OCI-LY7 (cell line): ENCODE data around the gene SERPINE2. TPM values are rescaled to one million over a fixed set of nuclear protein-coding genes. Genes with fewer than 3 reads are reported as not detected.

Source experiments
- BruUV-seq: library from RNA; stranded (reverse); fragments of 400-500 nt; replicated peaks from 2 replicates; lab custom pipeline; 2021; lab: Mats Ljungman, UMichigan
- CTCF ChIA-PET: fragments of 300-600 bp; sonication (Branson Sonifier 250); formaldehyde crosslinking; loops from one replicate; lab custom pipeline; 2022; ENCODE audit warnings: antibody characterized with exemption; ENCODE audit not compliant: unreplicated experiment; lab: Charles Lee
- POLR2A ChIA-PET: fragments of 300-600 bp; sonication (Branson Sonifier 250); formaldehyde crosslinking; loops from one replicate; lab custom pipeline; 2022; ENCODE audit warnings: antibody characterized with exemption; lab: Charles Lee
- DNase-seq: peaks from one replicate; pipeline ENCODE4 v3.0.0-alpha.2; 2015; ENCODE audit warnings: low spot score
- H2AFZ ChIP-seq: fragments of 200-600 bp; sonication (generic), shearing (Covaris generic); 2 replicates; pipeline ENCODE4 v1.6.1; 2014; ENCODE audit warnings: mild to moderate bottlenecking, antibody characterized with exemption, low read length, moderate library complexity
- H3K27ac ChIP-seq: fragments of 200-600 bp; sonication (generic); 2 replicates; pipeline ENCODE4 v1.5.1; 2014; ENCODE audit warnings: mixed run types, low read depth, mild to moderate bottlenecking, moderate library complexity, low read length, inconsistent platforms; ENCODE audit not compliant: poor library complexity, severe bottlenecking
- H3K36me3 ChIP-seq: fragments of 200-600 bp; sonication (generic); 2 replicates; pipeline ENCODE4 v1.6.1; 2014; ENCODE audit warnings: mild to moderate bottlenecking, antibody characterized with exemption, low read length, moderate library complexity, mixed read lengths; ENCODE audit not compliant: insufficient read depth
- H3K4me1 ChIP-seq: fragments of 200-600 bp; sonication (generic); 2 replicates; pipeline ENCODE4 v1.5.1; 2014; ENCODE audit warnings: mild to moderate bottlenecking, low read length; ENCODE audit not compliant: insufficient read depth, poor library complexity, severe bottlenecking
- H3K4me2 ChIP-seq: fragments of 200-600 bp; sonication (generic); 2 replicates; pipeline ENCODE4 v1.6.1; 2014; ENCODE audit warnings: mild to moderate bottlenecking, low read length
- H3K4me3 ChIP-seq: fragments of 200-600 bp; sonication (generic); 2 replicates; pipeline ENCODE4 v1.5.1; 2014; ENCODE audit warnings: mild to moderate bottlenecking, low read depth, low read length; ENCODE audit not compliant: poor library complexity, severe bottlenecking
- H3K79me2 ChIP-seq: fragments of 200-600 bp; sonication (generic); 2 replicates; pipeline ENCODE4 v1.6.1; 2016; ENCODE audit warnings: low read depth, mild to moderate bottlenecking, low read length, moderate library complexity, mixed read lengths; ENCODE audit not compliant: insufficient read depth
- H3K9me2 ChIP-seq: fragments of 200-600 bp; sonication (generic); 2 replicates; pipeline ENCODE4 v1.6.1; 2016; ENCODE audit warnings: mild to moderate bottlenecking, low read length, mixed read lengths; ENCODE audit not compliant: insufficient read depth
- H3K9me3 ChIP-seq: fragments of 200-600 bp; sonication (generic); 2 replicates; pipeline ENCODE4 v1.6.1; 2014; ENCODE audit warnings: mild to moderate bottlenecking, mixed run types, low read length, mixed read lengths
- H4K20me1 ChIP-seq: fragments of 200-600 bp; sonication (generic); 2 replicates; pipeline ENCODE4 v1.6.1; 2014; ENCODE audit warnings: mild to moderate bottlenecking, antibody characterized with exemption, low read length, moderate library complexity, mixed read lengths; ENCODE audit not compliant: insufficient read depth
- EZH2phosphoT487 ChIP-seq: fragments of 200-600 bp; sonication (generic); IDR thresholded peaks from 2 replicates; pipeline ENCODE4 v1.6.1; 2018; ENCODE audit warnings: low read depth, borderline replicate concordance, mild to moderate bottlenecking, mixed run types, antibody characterized with exemption, low read length, moderate library complexity, mixed read lengths
- intact Hi-C: fragments of 100-400 bp; cut with micrococcal nuclease; formaldehyde crosslinking; loops from one replicate; pipeline ENCODE4 v1.10.0; 2022; ENCODE audit not compliant: unreplicated experiment
- total RNA-seq, 2 experiments: library from RNA; depleted of rRNA in 1 of 2; stranded (reverse); fragments of >200 nt in 1 of 2; shearing (Covaris generic) in 1 of 2; gene quantifications; 2 replicates each; pipeline ENCODE4 v1.2.3, GENCODE V29; 2014 to 2022
- TF ChIP-seq, protein P1 (sequence below): fragments of 200-600 bp; sonication (generic); conservative IDR thresholded peaks from 2 replicates; pipeline ENCODE4 v1.5.1; 2014; ENCODE audit warnings: mild to moderate bottlenecking, antibody characterized with exemption, low read length, moderate library complexity, mixed read lengths

Gene SERPINE2
- total RNA-seq, 2 experiments from 2014 or later = not detected

DNA sequence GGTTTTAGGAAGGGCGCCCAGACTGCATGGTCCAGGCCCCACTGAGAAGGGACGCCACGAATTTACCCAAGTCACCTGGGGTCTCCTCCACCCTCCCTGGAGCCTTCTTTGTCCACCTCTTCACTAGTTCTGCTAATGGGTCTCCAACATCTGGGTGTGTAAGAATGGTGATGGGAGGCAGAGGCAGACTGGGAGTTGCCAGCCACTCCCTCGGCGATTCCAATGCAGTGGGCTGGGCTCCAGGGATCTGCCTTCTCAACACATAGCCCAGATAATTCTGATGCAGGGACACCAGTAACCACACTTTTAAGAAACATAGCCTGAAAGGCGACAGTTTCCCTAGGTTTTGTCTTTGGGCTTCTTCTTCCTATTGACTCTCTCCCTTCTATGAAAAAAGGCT is 42.7 kb downstream of the SERPINE2 start:
- DNase-seq = no peak
- Histone ChIP-seq H3K9me3 (no peaks in the 10 kb centered on the region), H3K4me3 (no peak overlapping the region), H4K20me1 (no peaks in the 10 kb centered on the region), H3K4me1 (no peaks in the 10 kb centered on the region), H3K79me2 (no peaks in the 10 kb centered on the region), H3K9me2 (no peaks in the 10 kb centered on the region), H3K36me3 (no peaks in the 10 kb centered on the region), H3K4me2 (no peak overlapping the region), H3K27ac (no peak overlapping the region), H2AFZ (no peak overlapping the region)
- ChIA-PET POLR2A (no interaction called here), CTCF (no interaction called here)
- BruUV-seq = no TSS peak
- intact Hi-C loops = no loop called here
- TF ChIP-seq, protein P1, sequence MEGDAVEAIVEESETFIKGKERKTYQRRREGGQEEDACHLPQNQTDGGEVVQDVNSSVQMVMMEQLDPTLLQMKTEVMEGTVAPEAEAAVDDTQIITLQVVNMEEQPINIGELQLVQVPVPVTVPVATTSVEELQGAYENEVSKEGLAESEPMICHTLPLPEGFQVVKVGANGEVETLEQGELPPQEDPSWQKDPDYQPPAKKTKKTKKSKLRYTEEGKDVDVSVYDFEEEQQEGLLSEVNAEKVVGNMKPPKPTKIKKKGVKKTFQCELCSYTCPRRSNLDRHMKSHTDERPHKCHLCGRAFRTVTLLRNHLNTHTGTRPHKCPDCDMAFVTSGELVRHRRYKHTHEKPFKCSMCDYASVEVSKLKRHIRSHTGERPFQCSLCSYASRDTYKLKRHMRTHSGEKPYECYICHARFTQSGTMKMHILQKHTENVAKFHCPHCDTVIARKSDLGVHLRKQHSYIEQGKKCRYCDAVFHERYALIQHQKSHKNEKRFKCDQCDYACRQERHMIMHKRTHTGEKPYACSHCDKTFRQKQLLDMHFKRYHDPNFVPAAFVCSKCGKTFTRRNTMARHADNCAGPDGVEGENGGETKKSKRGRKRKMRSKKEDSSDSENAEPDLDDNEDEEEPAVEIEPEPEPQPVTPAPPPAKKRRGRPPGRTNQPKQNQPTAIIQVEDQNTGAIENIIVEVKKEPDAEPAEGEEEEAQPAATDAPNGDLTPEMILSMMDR = no peak
- TF ChIP-seq EZH2phosphoT487 = no peak

DNA sequence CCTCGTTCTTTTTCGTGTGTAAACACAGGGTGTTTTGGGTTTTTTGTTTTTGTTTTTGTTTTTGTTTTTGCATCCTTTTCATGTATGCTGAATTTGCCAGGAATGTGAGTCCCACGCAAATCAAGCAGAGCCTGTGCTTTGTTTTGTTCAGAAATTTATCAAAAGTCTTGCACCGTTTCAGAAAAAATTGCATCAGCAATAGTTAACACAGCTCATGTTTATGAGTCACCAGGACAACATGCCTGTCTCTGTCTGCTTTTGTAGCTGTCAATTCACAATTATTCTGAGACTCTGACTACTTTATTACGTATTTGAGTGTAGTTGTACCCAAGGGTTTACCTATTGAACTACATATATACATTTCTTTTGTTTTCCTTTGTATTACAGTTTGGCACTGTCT is 43.5 kb downstream of the SERPINE2 start:
- intact Hi-C loops = no loop called here

DNA sequence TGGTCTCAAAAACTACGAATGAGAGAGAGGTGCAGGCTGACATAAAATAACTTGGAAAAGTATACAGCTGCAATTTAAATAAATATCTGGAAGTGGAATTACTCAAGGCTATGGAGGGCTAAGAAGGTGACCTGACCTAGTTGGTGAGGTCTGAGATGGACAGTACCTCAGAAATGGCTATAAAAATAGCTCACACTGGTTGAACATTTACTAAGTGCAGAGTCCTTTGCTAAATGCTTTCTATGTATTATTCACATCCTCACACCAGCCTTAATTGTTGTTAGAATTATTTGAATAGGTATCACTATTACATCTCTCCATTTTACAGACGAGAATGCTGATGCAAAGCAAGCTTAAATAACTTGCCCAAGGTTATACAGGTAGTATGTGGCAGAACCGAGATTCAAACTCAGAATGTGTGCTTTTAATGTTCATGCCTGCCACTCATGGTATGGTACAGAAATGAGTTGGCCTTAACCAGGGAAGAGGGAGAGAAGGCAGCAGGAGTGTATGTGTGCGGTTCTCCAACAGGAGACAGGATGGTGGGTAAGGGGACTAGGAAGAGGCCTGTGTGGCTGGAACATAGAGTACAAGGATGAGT is 44.4 kb downstream of the SERPINE2 start:
- Histone ChIP-seq H3K36me3 (no peaks in the 10 kb centered on the region), H4K20me1 (no peaks in the 10 kb centered on the region), H3K27ac (no peak overlapping the region), H3K4me2 (no peak overlapping the region), H3K9me3 (no peaks in the 10 kb centered on the region), H3K4me3 (no peak overlapping the region), H3K79me2 (no peaks in the 10 kb centered on the region), H2AFZ (no peak overlapping the region), H3K9me2 (no peaks in the 10 kb centered on the region), H3K4me1 (no peaks in the 10 kb centered on the region)
- ChIA-PET CTCF (interaction anchor here (1.0 kb wide), 1 partner anchor 10 kb away, joined by 3 read pairs; no protein-coding TSS in a partner anchor), POLR2A (interaction anchor here (1.7 kb wide), 1 partner anchor 292 kb away, joined by 7 read pairs; no protein-coding TSS in a partner anchor)
- DNase-seq = no peak
- TF ChIP-seq EZH2phosphoT487 = no peak
- TF ChIP-seq, protein P1 = no peak
- no TSS peak for BruUV-seq
- intact Hi-C loops = no loop called here

More for the DNA sequence above, 43.5 kb downstream of the SERPINE2 start:
- Histone ChIP-seq H3K4me1 (no peaks in the 10 kb centered on the region), H2AFZ (no peak overlapping the region), H3K4me3 (no peak overlapping the region), H3K27ac (no peak overlapping the region), H4K20me1 (no peaks in the 10 kb centered on the region), H3K4me2 (no peak overlapping the region), H3K79me2 (no peaks in the 10 kb centered on the region), H3K9me3 (no peaks in the 10 kb centered on the region), H3K36me3 (no peaks in the 10 kb centered on the region), H3K9me2 (no peaks in the 10 kb centered on the region)
- ChIA-PET POLR2A (no interaction called here), CTCF (no interaction called here)
- TF ChIP-seq, protein P1 = no peak
- no peak for TF ChIP-seq EZH2phosphoT487
- DNase-seq = no peak
- BruUV-seq = no TSS peak
